Forelimb muscle (tissue), 1 donor: ENCODE results near the gene HOXD13. TPM values are rescaled to one million over a fixed set of nuclear protein-coding genes. Genes with fewer than 3 reads are reported as not detected.

Experiments used
- DNase-seq: peaks from one replicate; pipeline ENCODE4 v3.0.0-alpha.2; 2013; ENCODE audit warnings: low read depth
- polyA plus RNA-seq: library from polyadenylated mRNA; unstranded; fragments of 120-200 nt; gene quantifications from one replicate; pipeline ENCODE4 v1.2.1, GENCODE V29; 2013; ENCODE audit not compliant: insufficient read length

Gene HOXD13
- polyA plus RNA-seq, 1 donor, result not detected

GRCh38 chr2:176118601-176119339, 26.2 kb downstream of the HOXD13 start:
- DNase-seq, result no peak

GRCh38 chr2:176120364-176121189, 28.1 kb downstream of the HOXD13 start:
- DNase-seq, result no peak

GRCh38 chr2:176121190-176122051, 28.9 kb downstream of the HOXD13 start:
- DNase-seq, result no peak

DNA sequence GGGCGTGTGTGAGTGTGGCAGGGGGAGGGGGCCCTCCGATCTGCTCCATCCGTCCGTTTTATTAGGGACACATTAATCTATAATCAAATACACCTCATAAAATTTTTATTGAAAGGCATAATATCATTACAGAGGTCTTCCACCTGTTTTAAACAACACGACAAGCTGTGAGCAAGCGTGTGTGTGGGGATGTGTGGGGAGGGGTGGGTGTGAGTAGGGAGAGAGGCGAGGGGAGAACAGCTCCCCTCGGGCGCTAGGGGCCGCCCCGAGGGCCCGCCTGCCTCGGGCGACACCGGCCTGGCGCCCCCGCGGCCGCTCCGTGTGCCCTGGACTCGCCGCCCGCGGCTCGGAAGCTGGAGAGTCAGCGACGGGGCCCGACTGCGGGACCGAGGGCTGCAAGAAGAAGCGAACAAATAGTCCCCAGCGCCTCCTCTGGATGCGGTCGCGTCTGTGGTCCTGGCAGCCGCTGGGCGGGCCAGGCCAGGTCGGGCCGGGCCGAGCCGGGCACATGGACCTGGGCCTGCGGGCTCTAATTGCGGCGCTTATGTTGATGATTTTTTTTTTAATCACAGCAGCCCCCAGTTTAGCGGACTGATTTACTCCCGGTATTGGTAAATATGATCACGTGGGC, 29.6 kb downstream of the HOXD13 start:
- no peak for DNase-seq

GRCh38 chr2:176122683-176123410, 30.3 kb downstream of the HOXD13 start, which contains the start of gene HOXD9:
Gene HOXD9, plus strand, starts transcription at chr2:176122719. Its CDS starts 50 bp downstream, at chr2:176122769.
- no peak for DNase-seq

DNA sequence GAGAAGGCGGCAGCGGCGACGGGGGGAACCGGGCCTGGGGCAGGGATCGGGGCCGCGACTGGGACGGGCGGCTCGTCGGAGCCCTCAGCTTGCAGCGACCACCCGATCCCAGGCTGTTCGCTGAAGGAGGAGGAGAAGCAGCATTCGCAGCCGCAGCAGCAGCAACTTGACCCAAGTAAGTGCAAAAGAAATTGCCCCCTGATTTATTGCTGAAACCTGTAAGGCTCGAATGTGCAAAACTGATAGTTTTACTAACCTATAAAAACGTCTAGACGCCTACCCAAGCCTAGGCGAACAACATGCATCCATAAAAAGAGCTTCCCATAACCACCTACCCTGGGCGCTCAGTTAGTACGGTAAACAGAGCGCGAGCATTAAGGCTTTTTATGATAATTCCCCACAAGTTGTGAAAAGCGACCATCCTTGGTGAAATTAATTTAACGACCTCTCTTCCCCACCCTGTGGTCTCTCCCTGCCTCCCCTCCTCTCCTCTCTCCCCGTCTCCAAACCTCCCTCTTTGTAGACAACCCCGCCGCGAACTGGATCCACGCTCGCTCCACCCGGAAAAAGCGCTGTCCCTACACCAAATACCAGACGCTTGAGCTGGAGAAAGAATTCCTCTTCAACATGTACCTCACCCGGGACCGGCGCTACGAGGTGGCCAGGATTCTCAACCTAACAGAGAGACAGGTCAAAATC, 31.0 kb downstream of the HOXD13 start:
- no peak for DNase-seq

DNA sequence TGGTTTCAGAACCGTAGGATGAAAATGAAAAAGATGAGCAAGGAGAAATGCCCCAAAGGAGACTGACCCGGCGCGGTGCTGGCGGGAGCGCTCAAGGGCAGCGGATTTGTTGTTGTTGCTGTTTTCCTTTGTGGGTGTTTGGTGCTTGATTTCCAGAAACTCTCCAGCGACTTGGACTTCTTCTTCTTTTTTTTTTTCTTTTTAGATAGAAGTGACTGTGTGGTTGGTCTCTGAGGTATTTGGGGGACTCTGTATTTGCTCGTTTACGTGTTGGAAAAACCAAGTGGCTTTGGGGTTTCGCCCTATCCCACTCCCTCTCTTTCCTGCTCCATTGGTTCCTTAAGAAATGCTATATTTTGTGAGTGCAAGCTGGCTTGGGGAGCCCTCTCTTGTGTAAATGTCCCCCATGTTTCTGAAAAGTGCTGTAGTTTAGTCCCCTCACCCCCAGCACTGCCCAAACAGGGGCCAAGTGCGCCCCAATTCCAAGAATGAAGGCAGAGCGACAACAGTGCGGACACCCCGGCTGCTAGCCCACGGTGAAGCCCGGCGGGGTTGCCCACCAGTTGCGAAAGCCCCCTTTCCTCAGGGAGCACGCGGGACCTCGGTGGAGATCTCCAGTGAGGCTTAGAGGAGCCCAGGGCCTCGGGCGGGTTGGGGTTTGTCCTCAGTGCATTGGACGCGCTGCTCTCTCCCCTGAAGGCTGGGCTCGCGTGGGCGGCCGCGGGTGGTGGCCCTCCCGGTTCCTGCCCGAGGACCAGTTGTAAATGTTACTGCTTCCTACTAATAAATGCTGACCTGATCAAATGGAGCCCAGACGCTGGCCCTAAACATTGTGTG, 31.8 kb downstream of the HOXD13 start:
- no peak for DNase-seq

- no peak for DNase-seq
These were observed 32.6 kb downstream of the HOXD13 start for GRCh38 chr2:176124947-176125771.

- DNase-seq, result no peak
These were observed 33.2 kb downstream of the HOXD13 start for GRCh38 chr2:176125772-176126054.

GRCh38 chr2:176126929-176127773, 34.6 kb downstream of the HOXD13 start:
- DNase-seq, result no peak

DNA sequence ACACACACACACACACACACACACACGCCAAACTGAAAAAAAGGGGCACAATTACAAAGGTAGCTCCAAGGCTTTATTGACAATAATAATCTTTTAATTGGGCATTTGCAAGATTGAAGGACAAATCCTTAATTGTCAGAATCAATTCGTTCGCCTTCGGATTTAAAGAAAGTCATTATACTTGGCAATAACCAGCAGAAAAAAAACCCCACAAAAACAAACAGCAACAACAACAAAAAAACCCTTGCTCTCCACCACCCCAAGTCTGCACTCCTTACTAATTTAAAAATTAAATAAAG, 35.2 kb downstream of the HOXD13 start:
- DNase-seq, result no peak

- no peak for DNase-seq
These were observed 35.9 kb downstream of the HOXD13 start for GRCh38 chr2:176128172-176128981.

GRCh38 chr2:176128982-176129796, 36.7 kb downstream of the HOXD13 start, which contains the start of gene HOXD8:
Gene HOXD8, plus strand, starts transcription at chr2:176129705. Its CDS starts 662 bp downstream, at chr2:176130367.
- no peak for DNase-seq

DNA sequence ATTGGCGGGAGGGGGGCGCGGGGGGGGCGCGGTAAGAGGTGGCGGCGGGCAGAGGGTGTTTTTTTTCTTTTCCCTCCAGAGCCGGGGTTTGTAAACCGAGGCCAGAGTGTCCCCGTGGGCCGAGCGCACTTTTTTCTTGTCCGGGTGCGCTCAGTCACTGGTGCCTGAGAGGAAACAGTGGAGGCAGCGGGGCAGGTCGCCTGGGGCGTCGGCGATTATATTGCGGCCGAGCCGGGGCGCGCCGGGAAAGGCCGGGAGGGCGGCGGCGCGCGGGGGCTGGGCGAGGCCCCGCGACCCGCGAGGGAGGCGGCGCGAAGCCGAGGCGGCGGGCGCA, 37.3 kb downstream of the HOXD13 start:
- DNase-seq, result no peak

DNA sequence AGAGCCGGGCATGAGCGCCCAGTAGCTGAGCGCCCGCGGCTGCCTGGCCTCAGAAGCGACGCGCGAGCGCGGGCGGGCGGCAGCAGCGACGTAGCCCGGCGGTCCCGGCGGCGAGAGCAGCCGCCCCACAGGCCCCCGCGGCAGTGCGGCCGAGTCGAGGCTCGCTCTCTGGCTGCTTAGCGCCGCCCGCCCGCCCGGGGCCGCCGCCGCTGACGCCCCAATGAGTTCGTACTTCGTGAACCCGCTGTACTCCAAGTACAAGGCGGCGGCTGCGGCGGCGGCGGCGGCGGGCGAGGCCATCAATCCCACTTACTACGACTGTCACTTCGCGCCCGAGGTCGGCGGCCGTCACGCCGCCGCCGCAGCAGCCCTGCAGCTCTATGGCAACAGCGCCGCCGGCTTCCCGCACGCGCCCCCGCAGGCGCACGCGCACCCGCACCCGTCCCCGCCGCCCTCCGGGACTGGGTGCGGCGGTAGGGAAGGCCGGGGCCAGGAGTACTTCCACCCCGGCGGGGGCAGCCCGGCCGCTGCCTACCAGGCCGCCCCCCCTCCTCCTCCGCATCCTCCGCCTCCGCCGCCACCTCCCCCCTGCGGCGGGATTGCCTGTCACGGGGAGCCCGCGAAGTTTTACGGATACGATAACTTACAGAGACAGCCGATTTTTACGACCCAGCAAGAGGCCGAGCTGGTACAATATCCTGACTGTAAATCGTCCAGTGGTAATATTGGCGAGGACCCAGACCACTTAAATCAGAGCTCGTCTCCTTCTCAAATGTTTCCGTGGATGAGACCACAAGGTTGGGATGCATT, 37.8 kb downstream of the HOXD13 start:
- no peak for DNase-seq
